ENCODE results near the gene DNAH1. TPM values are rescaled to one million over a fixed set of nuclear protein-coding genes. Genes with fewer than 3 reads are reported as not detected.

Gene DNAH1
- total RNA-seq, 1 experiment from 2014 or later: 3.0 TPM

DNA sequence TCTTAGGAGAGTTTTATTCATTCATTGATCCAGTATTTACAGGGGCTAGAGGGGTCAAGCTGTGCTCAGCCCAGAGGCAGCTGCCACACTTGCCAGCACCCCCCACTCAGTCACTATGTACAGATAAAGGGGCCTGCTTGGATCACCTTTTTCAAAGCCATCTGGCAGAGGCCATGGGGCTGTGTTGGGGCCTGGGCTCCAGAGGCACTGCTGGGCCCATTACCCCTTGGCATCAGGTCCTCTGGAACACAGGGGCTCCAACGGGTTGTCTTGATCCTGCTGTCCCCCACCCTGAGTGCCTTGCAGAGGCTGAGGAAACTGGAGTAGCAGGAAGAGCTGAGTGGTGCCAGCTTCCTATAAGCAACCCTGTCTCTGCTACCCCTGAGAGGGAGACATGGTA, 84.9 kb downstream of the DNAH1 start:
- Mint-ChIP-seq H3K27ac (ENCODE audit: low read depth, unreplicated experiment) (no peak overlapping the region), H3K4me1 (ENCODE audit: insufficient read depth, unreplicated experiment) (no peaks in the 10 kb centered on the region), H3K27me3 (ENCODE audit: insufficient read depth, unreplicated experiment) (no peaks in the 10 kb centered on the region), H3K9me3 (ENCODE audit: unreplicated experiment) (no peaks in the 10 kb centered on the region), H3K36me3 (ENCODE audit: insufficient read depth, unreplicated experiment) (peaks cover 39% of the 10 kb centered on the region), H3K4me3 (ENCODE audit: unreplicated experiment) (no peak overlapping the region)
- TF ChIP-seq, protein P1, sequence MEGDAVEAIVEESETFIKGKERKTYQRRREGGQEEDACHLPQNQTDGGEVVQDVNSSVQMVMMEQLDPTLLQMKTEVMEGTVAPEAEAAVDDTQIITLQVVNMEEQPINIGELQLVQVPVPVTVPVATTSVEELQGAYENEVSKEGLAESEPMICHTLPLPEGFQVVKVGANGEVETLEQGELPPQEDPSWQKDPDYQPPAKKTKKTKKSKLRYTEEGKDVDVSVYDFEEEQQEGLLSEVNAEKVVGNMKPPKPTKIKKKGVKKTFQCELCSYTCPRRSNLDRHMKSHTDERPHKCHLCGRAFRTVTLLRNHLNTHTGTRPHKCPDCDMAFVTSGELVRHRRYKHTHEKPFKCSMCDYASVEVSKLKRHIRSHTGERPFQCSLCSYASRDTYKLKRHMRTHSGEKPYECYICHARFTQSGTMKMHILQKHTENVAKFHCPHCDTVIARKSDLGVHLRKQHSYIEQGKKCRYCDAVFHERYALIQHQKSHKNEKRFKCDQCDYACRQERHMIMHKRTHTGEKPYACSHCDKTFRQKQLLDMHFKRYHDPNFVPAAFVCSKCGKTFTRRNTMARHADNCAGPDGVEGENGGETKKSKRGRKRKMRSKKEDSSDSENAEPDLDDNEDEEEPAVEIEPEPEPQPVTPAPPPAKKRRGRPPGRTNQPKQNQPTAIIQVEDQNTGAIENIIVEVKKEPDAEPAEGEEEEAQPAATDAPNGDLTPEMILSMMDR (IDR thresholded peaks at IDR 0.05; ENCODE audit: unreplicated experiment): no peak
- intact Hi-C loops (cut with micrococcal nuclease): no loop called here
- ChIA-PET CTCF (interaction anchor here (0.5 kb wide), 1 partner anchor 351 kb away, joined by 3 read pairs; no protein-coding TSS in a partner anchor), POLR2A (interaction anchor here (1.2 kb wide), 1 partner anchor 46 kb away, joined by 3 read pairs; no protein-coding TSS in a partner anchor)
- no TSS peak for BruUV-seq (replicated peaks)
- DNase-seq (ENCODE audit: unreplicated experiment): no peak

DNA sequence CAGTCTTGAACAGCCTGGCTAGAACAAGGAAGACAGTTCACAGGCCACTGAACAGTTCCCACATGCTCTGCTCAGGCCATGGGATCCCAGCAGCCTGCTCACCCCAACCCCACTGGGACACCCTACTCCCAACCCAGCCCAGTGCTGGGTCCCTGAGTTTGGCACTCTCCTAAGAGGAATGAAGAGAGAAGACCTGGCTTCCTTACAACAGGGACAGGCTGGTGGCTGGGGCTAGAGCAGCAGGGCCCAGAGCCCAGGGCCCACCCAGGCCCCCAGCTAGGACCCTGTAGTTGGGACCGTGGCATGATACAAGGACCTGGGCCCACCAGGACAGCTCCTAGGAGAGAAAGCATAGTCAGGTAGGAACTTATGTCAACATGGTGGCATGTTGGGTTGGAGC, 85.4 kb downstream of the DNAH1 start:
- ChIA-PET CTCF (interaction anchor here (0.9 kb wide), 1 partner anchor 170 kb away, joined by 4 read pairs; no protein-coding TSS in a partner anchor), POLR2A (no interaction called here)
- intact Hi-C loops (cut with micrococcal nuclease): no loop called here

DNA sequence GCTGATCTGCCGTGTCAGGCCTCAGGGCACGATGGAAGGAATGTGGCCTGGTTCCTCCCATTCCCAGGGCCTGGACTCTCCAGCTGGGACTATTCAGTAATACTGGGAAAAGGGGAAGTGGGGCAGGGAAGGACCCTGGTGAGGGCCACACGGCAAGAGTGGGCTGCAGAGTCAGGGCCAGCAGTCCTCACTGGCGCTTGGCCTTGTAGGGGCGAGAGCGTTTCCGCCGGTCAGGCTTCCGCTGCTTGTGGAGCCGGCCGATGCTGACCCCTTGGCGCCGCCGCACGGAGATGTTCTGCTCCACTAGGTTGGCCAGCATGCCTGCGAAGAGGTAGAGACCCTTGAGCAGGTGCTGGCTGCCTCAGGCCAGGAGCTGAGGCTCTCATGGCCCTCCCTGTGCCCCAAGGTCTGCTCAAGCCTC, 86.0 kb downstream of the DNAH1 start:
- CTCF ChIA-PET: interaction anchor here (0.9 kb wide), 1 partner anchor 171 kb away, joined by 4 read pairs; no protein-coding TSS in a partner anchor
- no peaks in the 10 kb centered on the region for H3K4me1 Mint-ChIP-seq (ENCODE audit: insufficient read depth, unreplicated experiment)
- peaks cover 45% of the 10 kb centered on the region for H3K36me3 Mint-ChIP-seq (ENCODE audit: insufficient read depth, unreplicated experiment)
- POLR2A ChIA-PET: interaction anchor here (0.8 kb wide), 1 partner anchor 10 kb away, joined by 3 read pairs; no protein-coding TSS in a partner anchor
- BruUV-seq (replicated peaks): no TSS peak
- TF ChIP-seq, protein P1 (IDR thresholded peaks at IDR 0.05; ENCODE audit: unreplicated experiment): no peak
- no peak overlapping the region for H3K27ac Mint-ChIP-seq (ENCODE audit: low read depth, unreplicated experiment)
- no peak overlapping the region for H3K4me3 Mint-ChIP-seq (ENCODE audit: unreplicated experiment)
- DNase-seq (ENCODE audit: unreplicated experiment): no peak
- H3K9me3 Mint-ChIP-seq (ENCODE audit: unreplicated experiment): no peaks in the 10 kb centered on the region
- intact Hi-C loops (cut with micrococcal nuclease): no loop called here
- H3K27me3 Mint-ChIP-seq (ENCODE audit: insufficient read depth, unreplicated experiment): no peaks in the 10 kb centered on the region

More for the DNA sequence above, 85.4 kb downstream of the DNAH1 start:
- no peak for DNase-seq (ENCODE audit: unreplicated experiment)
- H3K4me3 Mint-ChIP-seq (ENCODE audit: unreplicated experiment): no peak overlapping the region
- H3K9me3 Mint-ChIP-seq (ENCODE audit: unreplicated experiment): no peaks in the 10 kb centered on the region
- no peak overlapping the region for H3K27ac Mint-ChIP-seq (ENCODE audit: low read depth, unreplicated experiment)
- H3K36me3 Mint-ChIP-seq (ENCODE audit: insufficient read depth, unreplicated experiment): peaks cover 42% of the 10 kb centered on the region
- no peaks in the 10 kb centered on the region for H3K4me1 Mint-ChIP-seq (ENCODE audit: insufficient read depth, unreplicated experiment)
- no TSS peak for BruUV-seq (replicated peaks)
- TF ChIP-seq, protein P1 (IDR thresholded peaks at IDR 0.05; ENCODE audit: unreplicated experiment): no peak
- no peaks in the 10 kb centered on the region for H3K27me3 Mint-ChIP-seq (ENCODE audit: insufficient read depth, unreplicated experiment)

DNA sequence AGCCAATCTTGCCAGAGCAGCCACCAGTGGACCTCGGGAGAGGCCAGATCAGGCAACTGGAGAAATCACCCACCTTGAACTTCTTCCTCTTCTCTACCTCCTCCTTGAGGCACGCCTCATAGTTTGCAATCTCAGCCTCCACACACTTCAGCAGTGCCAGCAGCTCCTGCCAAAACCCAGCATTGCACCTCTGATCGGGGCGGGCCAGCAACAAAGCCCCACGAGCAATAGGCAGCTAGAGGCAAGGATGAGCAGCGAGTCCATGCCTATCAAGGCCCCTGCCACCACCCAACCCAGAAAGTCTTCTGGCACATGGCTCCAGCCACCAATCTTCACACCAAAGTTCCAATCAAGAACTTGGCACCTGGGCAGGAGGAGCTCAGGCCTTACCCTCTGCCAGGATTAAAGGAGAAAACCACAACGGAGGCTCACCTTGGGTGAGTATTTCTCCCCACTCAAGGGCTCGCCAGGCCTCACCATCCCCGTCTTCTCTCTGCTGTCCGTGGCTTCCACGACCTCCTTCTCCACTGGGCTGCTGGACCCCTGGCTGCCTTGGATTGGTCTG, 86.7 kb downstream of the DNAH1 start:
- no peaks in the 10 kb centered on the region for H3K4me1 Mint-ChIP-seq (ENCODE audit: insufficient read depth, unreplicated experiment)
- TF ChIP-seq, protein P1 (IDR thresholded peaks at IDR 0.05; ENCODE audit: unreplicated experiment): no peak
- no peak for DNase-seq (ENCODE audit: unreplicated experiment)
- H3K27me3 Mint-ChIP-seq (ENCODE audit: insufficient read depth, unreplicated experiment): no peaks in the 10 kb centered on the region
- no peak overlapping the region for H3K4me3 Mint-ChIP-seq (ENCODE audit: unreplicated experiment)
- intact Hi-C loops (cut with micrococcal nuclease): no loop called here
- H3K9me3 Mint-ChIP-seq (ENCODE audit: unreplicated experiment): no peaks in the 10 kb centered on the region
- no peak overlapping the region for H3K27ac Mint-ChIP-seq (ENCODE audit: low read depth, unreplicated experiment)
- ChIA-PET POLR2A (interaction anchor here (0.8 kb wide), 1 partner anchor 9 kb away, joined by 3 read pairs; no protein-coding TSS in a partner anchor), CTCF (no interaction called here)
- TSS peak; percentile 3 for BruUV-seq (replicated peaks)
- peaks cover 50% of the 10 kb centered on the region for H3K36me3 Mint-ChIP-seq (ENCODE audit: insufficient read depth, unreplicated experiment)

All from MCF 10A (cell line).